GM19035 (cell line): ENCODE measurements around the gene MEX3D.

Experiments
- ATAC-seq: cut with Tn5 transposase; IDR thresholded peaks from one replicate; pipeline ENCODE4 v1.9.1; 2021; ENCODE audit not compliant: unreplicated experiment

The MEX3D gene

DNA sequence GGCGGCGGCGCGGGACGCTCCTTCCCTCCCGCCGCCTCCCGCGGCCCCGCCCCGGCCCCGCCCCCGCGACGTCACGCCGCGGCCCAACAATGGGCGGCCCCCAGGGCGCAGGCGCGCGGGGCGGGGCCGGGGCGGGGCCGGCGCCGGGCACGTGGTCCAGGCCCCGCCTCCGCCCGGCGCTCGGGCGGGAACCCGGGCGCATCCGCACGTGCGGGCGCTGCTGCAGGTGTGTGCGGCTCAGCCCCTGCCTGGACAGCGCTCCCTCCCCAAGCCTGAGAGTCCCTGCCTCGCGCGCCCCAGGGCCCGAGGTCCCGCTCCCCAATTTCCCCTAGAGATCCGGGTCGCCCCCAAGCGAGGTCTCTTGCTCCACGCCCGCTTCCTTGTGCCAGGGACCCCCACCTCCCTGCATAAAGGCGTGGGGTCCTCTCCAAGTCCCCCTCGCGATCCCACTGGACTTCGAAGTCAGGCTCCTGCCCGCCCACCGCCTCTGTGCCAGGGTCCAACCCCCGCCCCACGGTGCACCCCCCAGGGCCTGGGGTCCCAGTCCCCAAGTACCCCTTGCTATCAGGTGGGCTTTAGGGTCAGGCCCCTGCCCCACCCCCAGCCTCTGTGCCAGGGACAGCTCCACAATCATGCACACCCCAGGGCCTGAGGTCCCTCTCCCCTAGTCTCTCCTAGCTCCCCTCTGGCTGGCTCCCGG is at the start of gene MEX3D:
TSS of gene MEX3D (minus strand) at position 6 of the 700 bp plus-strand sequence. CDS start 267 bp downstream, outside the sequence.
- ATAC-seq, result peak; percentile 62

- ATAC-seq, result no peak
Observed at GRCh38 chr19:1616875-1617274, 48.8 kb upstream of the MEX3D start.

DNA sequence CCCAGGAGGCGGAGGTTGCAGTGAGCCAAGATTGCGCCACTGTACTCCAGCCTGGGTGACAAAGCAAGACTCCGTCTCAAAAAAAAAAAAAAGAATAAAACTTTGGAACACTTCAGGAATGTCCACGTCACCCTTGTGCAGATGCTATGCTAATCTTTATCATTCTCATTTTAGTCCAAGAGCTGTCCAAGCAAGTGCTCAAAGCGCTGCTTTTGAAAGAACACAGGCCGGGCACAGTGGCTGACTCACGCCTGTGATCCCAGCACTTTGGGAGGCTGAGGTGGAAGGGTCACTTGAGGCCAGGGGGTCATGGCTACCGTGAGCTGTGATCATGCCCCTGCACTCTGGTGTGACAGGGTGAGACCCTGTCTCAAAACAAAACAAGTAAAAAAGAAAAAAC is 48.3 kb upstream of the MEX3D start:
- ATAC-seq, result no peak

DNA sequence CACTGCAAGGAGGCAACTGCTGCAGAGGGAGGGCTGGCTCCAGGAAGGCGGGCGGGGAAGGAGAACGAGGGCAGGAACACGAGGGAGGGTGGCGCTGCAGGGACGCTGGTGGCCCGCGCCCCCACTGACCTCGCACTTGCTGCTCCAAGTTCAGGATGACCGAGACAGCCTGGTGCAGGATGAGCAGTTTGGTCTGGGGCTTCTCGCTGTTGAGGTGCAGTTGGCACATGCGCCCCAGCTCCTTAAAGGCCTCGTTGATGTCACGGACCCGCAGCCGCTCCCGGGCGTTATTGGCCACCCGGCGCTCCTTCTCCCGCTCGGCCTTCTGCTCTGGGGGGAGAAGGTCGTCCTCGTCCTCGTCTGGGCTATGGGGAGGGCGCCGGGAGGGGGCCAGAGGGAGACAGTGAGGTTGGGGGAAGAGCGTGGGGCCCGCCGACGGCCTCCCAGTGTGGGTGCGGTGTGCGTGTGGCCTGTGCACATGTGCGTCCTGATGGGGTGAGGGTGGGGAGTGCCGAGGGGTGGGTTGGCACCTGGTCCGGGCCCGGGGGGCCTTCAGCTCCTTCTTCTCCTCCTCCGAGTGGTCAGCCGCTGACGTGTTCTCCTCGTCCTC is 47.1 kb upstream of the MEX3D start:
- no peak for ATAC-seq

- no peak for ATAC-seq
Observed at GRCh38 chr19:1613808-1614570, 45.9 kb upstream of the MEX3D start.

DNA sequence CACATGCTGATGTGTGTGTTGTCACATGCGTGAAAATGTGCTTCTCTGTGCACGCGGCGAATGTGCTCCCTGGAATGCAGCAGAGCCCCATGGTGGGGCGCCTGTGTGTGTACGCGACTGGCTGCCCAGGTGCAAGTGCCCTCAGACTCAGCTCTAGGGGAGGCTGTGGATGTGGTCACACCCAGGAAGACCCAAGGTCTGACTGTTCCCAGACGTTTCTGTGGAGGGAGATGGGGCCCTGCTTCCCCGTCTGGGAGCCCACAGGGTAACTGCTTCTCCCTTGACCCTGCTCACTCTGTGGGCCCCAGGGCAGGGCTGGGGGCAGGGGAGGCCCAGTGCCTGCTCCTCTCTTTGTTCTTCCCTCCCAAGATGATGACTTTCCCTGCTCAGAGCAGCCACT is 45.0 kb upstream of the MEX3D start:
- ATAC-seq, result no peak

- ATAC-seq, result no peak
Observed at GRCh38 chr19:1612114-1613086, 44.3 kb upstream of the MEX3D start.

- ATAC-seq, result no peak
Observed at GRCh38 chr19:1611353-1611752, 43.2 kb upstream of the MEX3D start.

- no peak for ATAC-seq
Observed at GRCh38 chr19:1610579-1610978, 42.5 kb upstream of the MEX3D start.

DNA sequence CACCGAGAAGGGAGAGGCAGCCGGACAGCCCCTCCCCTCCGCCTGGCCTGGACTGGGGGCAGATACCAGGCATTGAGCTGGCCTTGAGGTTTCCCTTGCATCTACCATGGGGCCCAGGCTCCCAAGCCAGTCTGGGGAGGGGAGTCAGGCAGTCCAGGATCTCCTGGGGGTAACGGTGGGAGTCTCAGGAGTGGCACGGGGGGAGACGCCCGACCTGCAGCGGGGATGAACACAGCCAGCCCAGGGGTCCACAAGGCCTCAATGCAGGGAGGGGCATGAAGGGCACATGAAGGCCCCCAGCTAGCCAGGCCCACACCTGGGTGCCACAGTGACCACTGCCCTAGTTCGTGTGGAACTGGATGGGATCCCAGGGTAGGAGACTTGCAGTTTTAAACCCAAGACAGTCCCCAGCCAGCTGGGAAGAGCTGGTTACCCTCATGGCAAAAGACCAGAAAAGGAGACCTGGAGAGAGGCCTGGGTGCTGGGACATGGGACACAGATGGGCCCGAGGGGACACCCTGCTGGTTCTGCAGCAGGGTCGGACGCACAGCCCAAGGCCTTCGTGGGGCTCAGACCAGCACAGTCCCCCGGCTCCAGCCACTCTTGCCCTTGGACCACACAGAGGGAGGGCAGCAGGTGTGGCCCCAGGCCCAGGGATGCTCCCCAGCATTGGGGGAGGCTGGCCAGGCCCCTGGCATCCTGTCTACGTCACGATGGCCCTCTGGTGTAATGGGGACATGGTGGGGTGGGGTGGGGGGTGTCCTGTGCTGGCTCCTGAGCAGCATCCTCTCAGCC is 41.8 kb upstream of the MEX3D start:
- no peak for ATAC-seq

GRCh38 chr19:1609103-1609396 is 40.9 kb upstream of the MEX3D start:
- ATAC-seq, result no peak

- no peak for ATAC-seq
Observed at GRCh38 chr19:1608359-1609102, 40.4 kb upstream of the MEX3D start.

GRCh38 chr19:1606138-1606651 is 38.1 kb upstream of the MEX3D start:
- ATAC-seq, result no peak

GRCh38 chr19:1605236-1606137 is 37.4 kb upstream of the MEX3D start, which contains the start of gene UQCR11:
TSS of gene UQCR11 (minus strand) at chr19:1605462. CDS start at chr19:1605409, 53 bp downstream.
- peak; percentile 87 for ATAC-seq

DNA sequence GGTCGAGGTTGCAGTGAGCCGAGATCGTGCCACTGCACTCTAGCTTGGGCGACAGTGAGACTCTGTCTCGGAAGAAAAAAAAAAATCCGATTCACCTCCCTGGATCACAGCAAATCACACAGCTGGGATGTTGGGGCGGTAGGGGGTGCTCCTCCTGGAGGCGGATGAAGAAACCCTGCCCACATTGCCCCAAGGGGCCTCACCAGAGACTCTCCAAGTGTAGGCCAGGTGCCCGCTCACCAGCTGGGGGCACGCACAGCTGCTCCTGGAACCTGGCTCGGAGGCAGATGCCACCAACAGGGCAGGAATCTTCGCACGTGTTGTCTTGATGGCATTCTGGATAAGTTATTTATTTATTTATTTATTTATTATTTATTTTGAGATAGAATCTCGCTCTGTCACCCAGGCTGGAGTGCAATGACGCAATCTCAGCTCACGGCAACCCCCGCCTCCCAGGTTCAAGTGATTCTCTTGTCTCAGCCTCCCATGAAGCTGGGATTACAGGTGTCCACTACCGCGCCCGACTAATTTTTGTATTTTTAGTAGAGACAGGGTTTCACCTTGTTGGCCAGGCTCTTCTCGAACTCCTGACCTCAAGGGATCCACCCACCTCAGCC is 34.1 kb upstream of the MEX3D start:
- ATAC-seq, result no peak

DNA sequence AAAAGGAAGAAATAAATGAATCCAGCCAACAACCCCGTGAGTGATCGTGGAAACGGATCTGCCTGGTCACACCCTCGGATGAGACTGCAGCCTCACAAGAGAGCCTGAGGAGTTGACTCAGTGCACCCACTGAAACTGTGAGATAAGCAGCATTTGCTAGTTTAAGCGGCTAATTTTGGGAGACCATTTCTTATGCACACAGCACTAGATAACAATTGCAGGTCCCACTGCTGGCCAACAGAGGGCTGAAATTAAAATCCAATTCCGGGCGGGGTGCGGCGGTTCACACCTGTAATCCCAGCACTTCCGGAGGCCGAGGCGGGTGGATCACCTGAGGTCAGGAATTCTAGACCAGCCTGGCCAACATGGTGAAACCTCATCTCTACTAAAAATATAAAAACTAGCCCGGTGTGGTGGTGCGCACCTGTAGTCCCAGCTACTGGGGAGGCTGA is 33.5 kb upstream of the MEX3D start:
- ATAC-seq, result no peak

GRCh38 chr19:1599460-1599846 is 31.3 kb upstream of the MEX3D start:
- ATAC-seq, result no peak
